ENCODE measurements around the gene SLC25A53.

Gene SLC25A53

DNA sequence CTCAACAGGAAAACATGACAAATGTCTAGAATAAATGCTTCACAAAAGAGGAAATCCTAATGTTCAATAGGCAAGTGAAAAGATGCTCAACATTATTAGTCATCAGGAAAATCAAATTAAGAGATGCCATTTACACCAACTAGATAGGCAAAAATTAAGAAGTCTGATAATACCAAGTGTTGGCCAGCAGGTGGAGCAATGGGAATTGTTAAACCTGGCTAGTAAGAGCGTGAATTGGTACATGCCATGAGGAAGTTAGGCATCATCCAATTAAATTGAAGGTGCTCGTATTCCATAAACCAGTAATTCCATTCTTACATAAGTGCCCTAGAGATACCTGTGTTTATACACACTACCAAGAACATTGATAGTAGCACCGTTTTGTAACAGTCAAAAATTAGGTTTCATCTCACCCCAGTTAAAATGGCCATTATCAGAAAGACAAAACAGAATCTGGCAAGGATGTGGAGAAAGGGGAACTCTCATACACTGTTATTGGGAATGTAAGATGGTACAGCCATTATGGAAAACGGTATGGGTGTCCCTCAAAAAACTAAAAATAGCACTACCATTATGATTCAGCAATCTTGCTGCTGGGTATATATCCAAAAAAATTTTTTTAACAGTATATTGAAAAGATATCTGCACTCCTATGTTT is 58.5 kb downstream of the SLC25A53 start:
- Histone ChIP-seq H3K36me3 (replicated peaks; ENCODE audit: low read depth, low read length) (no peaks in the 10 kb centered on the region), H2AFZ (ENCODE audit: low read depth, low read length) (peak overlapping the region; percentile 47; the same call in 1 of the 2 replicates), H3K27ac (ENCODE audit: low read length) (no peak overlapping the region), H3K79me2 (ENCODE audit: low read length) (no peaks in the 10 kb centered on the region), H3K4me1 (ENCODE audit: low read length) (no peaks in the 10 kb centered on the region), H3K4me3 (ENCODE audit: low read length) (peak overlapping the region; percentile 69), H3K4me2 (ENCODE audit: low read length) (peak overlapping the region; percentile 68), H4K20me1 (ENCODE audit: insufficient read depth, low read length) (no peaks in the 10 kb centered on the region), H3K27me3 (ENCODE audit: low read depth, low read length) (no peaks in the 10 kb centered on the region), H3K9me3 (ENCODE audit: insufficient read depth, low read length) (no peaks in the 10 kb centered on the region), H3K9ac (ENCODE audit: low read length) (no peak overlapping the region)
- TF ChIP-seq, protein P1, sequence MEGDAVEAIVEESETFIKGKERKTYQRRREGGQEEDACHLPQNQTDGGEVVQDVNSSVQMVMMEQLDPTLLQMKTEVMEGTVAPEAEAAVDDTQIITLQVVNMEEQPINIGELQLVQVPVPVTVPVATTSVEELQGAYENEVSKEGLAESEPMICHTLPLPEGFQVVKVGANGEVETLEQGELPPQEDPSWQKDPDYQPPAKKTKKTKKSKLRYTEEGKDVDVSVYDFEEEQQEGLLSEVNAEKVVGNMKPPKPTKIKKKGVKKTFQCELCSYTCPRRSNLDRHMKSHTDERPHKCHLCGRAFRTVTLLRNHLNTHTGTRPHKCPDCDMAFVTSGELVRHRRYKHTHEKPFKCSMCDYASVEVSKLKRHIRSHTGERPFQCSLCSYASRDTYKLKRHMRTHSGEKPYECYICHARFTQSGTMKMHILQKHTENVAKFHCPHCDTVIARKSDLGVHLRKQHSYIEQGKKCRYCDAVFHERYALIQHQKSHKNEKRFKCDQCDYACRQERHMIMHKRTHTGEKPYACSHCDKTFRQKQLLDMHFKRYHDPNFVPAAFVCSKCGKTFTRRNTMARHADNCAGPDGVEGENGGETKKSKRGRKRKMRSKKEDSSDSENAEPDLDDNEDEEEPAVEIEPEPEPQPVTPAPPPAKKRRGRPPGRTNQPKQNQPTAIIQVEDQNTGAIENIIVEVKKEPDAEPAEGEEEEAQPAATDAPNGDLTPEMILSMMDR (IDR thresholded peaks at IDR 0.05; ENCODE audit: low read depth, low read length), result peak; percentile 66
- no peak for TF ChIP-seq EZH2phosphoT487 (IDR thresholded peaks at IDR 0.05; ENCODE audit: low read depth)

DNA sequence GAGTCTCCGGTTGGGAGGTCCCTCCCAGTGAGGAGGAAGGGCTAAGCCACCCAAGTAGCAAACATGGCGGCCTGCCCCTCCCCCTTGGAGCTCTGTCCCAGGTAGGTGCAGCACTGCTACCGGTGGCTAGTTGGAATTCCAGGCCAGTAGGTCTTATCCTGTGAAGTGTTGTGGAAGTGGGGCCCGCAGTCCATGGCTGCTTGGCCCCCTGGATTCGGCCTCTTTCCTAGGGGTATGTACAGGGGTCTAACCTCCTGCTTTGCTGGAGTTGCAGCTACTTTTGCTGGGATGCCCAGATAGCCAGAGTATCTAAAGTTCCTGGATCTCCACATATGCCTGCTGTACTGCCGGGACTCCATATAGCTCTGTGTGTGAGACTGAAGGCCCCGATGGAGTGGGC is 70.9 kb downstream of the SLC25A53 start:
- no peak overlapping the region for H3K4me3 ChIP-seq (ENCODE audit: low read length)
- no peak overlapping the region for H3K9ac ChIP-seq (ENCODE audit: low read length)
- no peak overlapping the region for H3K4me2 ChIP-seq (ENCODE audit: low read length)
- no peak overlapping the region for H2AFZ ChIP-seq (ENCODE audit: low read depth, low read length)
- H3K27me3 ChIP-seq (ENCODE audit: low read depth, low read length), result peaks cover 2% of the 10 kb centered on the region; the same call in 1 of the 2 replicates
- H3K79me2 ChIP-seq (ENCODE audit: low read length), result no peaks in the 10 kb centered on the region
- no peaks in the 10 kb centered on the region for H3K36me3 ChIP-seq (replicated peaks; ENCODE audit: low read depth, low read length)
- H4K20me1 ChIP-seq (ENCODE audit: insufficient read depth, low read length), result no peaks in the 10 kb centered on the region
- H3K9me3 ChIP-seq (ENCODE audit: insufficient read depth, low read length), result no peaks in the 10 kb centered on the region
- H3K27ac ChIP-seq (ENCODE audit: low read length), result no peak overlapping the region
- H3K4me1 ChIP-seq (ENCODE audit: low read length), result no peaks in the 10 kb centered on the region
- TF ChIP-seq, protein P1 (IDR thresholded peaks at IDR 0.05; ENCODE audit: low read depth, low read length), result no peak
- TF ChIP-seq EZH2phosphoT487 (IDR thresholded peaks at IDR 0.05; ENCODE audit: low read depth), result no peak

DNA sequence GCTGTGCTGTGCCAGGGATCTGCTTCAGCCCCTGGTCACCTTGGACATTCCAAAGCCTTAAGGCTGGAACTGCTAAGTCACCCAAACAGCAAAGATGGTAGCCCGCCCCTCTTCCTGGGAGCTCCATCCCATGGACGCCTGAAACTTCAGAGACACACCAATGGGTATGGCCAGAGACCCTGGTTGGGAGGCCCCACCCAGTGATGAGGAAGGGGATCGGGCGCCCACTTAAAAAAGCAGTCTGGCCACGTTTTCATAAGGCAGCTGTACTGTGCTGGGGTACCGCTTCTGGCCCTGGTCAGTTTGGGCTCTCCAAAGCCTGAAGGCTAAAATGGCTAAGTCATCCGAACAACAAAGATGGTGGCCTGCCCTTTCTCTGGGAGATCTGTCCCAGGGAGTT is 71.3 kb downstream of the SLC25A53 start:
- Histone ChIP-seq H3K27me3 (ENCODE audit: low read depth, low read length) (peaks cover 2% of the 10 kb centered on the region; the same call in 1 of the 2 replicates), H3K4me3 (ENCODE audit: low read length) (no peak overlapping the region), H3K9me3 (ENCODE audit: insufficient read depth, low read length) (no peaks in the 10 kb centered on the region), H3K79me2 (ENCODE audit: low read length) (no peaks in the 10 kb centered on the region), H2AFZ (ENCODE audit: low read depth, low read length) (no peak overlapping the region), H4K20me1 (ENCODE audit: insufficient read depth, low read length) (no peaks in the 10 kb centered on the region), H3K4me2 (ENCODE audit: low read length) (no peak overlapping the region), H3K4me1 (ENCODE audit: low read length) (no peaks in the 10 kb centered on the region), H3K27ac (ENCODE audit: low read length) (no peak overlapping the region), H3K36me3 (replicated peaks; ENCODE audit: low read depth, low read length) (no peaks in the 10 kb centered on the region), H3K9ac (ENCODE audit: low read length) (no peak overlapping the region)
- TF ChIP-seq EZH2phosphoT487 (IDR thresholded peaks at IDR 0.05; ENCODE audit: low read depth), result no peak
- TF ChIP-seq, protein P1 (IDR thresholded peaks at IDR 0.05; ENCODE audit: low read depth, low read length), result no peak

DNA sequence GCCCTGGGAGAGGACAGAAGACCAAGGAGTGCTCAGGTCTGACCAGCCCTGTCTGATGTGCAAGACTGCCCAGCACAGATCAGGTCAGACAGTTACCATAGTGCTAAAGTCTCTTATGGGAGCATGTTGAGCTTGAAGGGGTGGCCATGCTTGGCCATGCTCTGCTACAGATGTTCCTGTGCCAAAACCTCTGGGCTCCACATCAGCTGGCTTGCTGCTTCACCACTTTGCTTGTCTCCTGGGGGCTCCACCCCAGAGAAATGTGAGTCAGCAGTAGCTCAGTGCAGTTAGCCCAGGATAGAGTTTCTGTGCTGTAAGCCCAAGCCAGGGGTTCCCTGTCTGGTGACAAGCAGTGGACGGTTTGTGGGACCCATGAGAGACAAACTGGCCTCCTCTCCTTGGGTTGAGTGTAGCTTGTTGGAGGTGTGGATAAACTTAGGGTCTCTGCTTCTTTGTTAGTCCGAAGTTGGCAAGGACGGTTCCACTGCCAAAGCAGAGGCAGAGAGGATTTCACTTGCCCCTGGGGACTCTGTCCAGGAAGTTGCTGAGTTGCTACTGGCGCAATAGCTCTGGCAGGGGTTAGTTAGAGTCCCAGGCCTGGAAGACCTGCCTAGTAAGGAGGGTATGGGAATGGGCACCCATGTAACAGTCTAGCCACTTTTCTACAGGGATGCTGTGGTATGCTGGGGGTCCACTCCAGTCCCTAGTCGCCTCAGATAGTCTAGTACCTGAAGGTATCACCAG is 72.1 kb downstream of the SLC25A53 start:
- Histone ChIP-seq H3K36me3 (replicated peaks; ENCODE audit: low read depth, low read length) (no peaks in the 10 kb centered on the region), H3K4me2 (ENCODE audit: low read length) (no peak overlapping the region), H4K20me1 (ENCODE audit: insufficient read depth, low read length) (no peaks in the 10 kb centered on the region), H3K4me3 (ENCODE audit: low read length) (no peak overlapping the region), H3K79me2 (ENCODE audit: low read length) (no peaks in the 10 kb centered on the region), H3K27me3 (ENCODE audit: low read depth, low read length) (peaks cover 2% of the 10 kb centered on the region; the same call in 1 of the 2 replicates), H2AFZ (ENCODE audit: low read depth, low read length) (no peak overlapping the region), H3K9ac (ENCODE audit: low read length) (no peak overlapping the region), H3K4me1 (ENCODE audit: low read length) (no peaks in the 10 kb centered on the region), H3K9me3 (ENCODE audit: insufficient read depth, low read length) (no peaks in the 10 kb centered on the region), H3K27ac (ENCODE audit: low read length) (no peak overlapping the region)
- TF ChIP-seq, protein P1 (IDR thresholded peaks at IDR 0.05; ENCODE audit: low read depth, low read length), result no peak
- TF ChIP-seq EZH2phosphoT487 (IDR thresholded peaks at IDR 0.05; ENCODE audit: low read depth), result no peak

Measured in OCI-LY3 (cell line).